Body of pancreas (tissue), 4 donors: ENCODE measurements around the gene DENND11.

Source experiments
- POLR2A ChIP-seq, 3 donors: fragments of 450-650 bp; IDR thresholded peaks; one replicate each; pipeline ENCODE4 v1.6.1; 2016; ENCODE audit warnings: antibody characterized with exemption in 3 of 3, mild to moderate bottlenecking in 2 of 3
- TF ChIP-seq, protein P1 (sequence below), 7 experiments: fragments of 450-650 bp in 4 of 7; fragments of 200-600 bp in 3 of 7; sonication (generic) in 3 of 7; IDR thresholded peaks; one replicate each; pipeline ENCODE4 v1.5.1; 2016 to 2019; ENCODE audit warnings: antibody characterized with exemption in 7 of 7

GRCh38 chr7:141679014-141679413, 23.0 kb downstream of the DENND11 start:
- TF ChIP-seq, protein P1, sequence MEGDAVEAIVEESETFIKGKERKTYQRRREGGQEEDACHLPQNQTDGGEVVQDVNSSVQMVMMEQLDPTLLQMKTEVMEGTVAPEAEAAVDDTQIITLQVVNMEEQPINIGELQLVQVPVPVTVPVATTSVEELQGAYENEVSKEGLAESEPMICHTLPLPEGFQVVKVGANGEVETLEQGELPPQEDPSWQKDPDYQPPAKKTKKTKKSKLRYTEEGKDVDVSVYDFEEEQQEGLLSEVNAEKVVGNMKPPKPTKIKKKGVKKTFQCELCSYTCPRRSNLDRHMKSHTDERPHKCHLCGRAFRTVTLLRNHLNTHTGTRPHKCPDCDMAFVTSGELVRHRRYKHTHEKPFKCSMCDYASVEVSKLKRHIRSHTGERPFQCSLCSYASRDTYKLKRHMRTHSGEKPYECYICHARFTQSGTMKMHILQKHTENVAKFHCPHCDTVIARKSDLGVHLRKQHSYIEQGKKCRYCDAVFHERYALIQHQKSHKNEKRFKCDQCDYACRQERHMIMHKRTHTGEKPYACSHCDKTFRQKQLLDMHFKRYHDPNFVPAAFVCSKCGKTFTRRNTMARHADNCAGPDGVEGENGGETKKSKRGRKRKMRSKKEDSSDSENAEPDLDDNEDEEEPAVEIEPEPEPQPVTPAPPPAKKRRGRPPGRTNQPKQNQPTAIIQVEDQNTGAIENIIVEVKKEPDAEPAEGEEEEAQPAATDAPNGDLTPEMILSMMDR (IDR thresholded peaks at IDR 0.05), result no peak
- no peak for TF ChIP-seq POLR2A (IDR thresholded peaks at IDR 0.05)
